ENCODE data around the gene KCNK4.
A peak's percentile ranks its signal among the peaks of the same experiment; 100 is the strongest.

The KCNK4 gene

DNA sequence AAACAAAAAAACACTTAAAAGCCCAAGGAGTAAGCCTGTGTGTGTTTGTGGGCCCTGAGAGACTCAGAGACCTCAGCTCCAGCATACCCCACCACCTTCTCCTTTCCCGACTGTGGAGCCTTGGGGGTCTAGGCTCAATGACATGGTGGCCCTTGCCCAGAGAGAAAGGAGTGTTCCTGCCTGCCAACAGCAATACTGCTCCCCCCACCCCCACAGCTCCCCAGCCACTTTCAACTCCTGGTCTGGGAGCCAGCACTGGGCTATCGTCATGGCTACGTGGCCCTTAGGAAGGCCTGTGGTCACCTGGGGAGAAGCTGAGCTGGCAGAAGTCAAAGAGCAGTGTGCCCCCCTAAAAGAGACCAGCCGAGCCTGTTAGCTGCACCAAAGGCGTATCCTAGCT is 47.0 kb upstream of the KCNK4 start:
- Histone ChIP-seq H3K4me3 (ENCODE audit: low read length, poor library complexity, severe bottlenecking) (no peak overlapping the region), H3K9ac (ENCODE audit: low read depth, low read length, poor library complexity, severe bottlenecking) (no peak overlapping the region), H3F3A (ENCODE audit: low read depth) (peaks cover 8% of the 10 kb centered on the region; the same call in 1 of the 2 replicates), H3K9me2 (replicated peaks; ENCODE audit: low read depth, low read length) (no peaks in the 10 kb centered on the region), H3K36me3 (ENCODE audit: insufficient read depth, low read length) (peaks cover 11% of the 10 kb centered on the region; the same call in 1 of the 2 replicates), H2AFZ (ENCODE audit: low read length) (no peak overlapping the region), H3K4me2 (ENCODE audit: low read depth, low read length, poor library complexity, severe bottlenecking) (peak overlapping the region; percentile 84), H3K4me1 (ENCODE audit: insufficient read depth, low read length, poor library complexity, severe bottlenecking) (peaks cover 38% of the 10 kb centered on the region), H3K79me2 (ENCODE audit: insufficient read depth, low read length) (peaks cover 48% of the 10 kb centered on the region), H3K9me3 (ENCODE audit: insufficient read depth, low read depth, low read length) (no peaks in the 10 kb centered on the region), H3K27me3 (ENCODE audit: insufficient read depth, low read length, poor library complexity, severe bottlenecking) (no peaks in the 10 kb centered on the region), H4K20me1 (ENCODE audit: insufficient read depth, low read length, poor library complexity, severe bottlenecking) (peaks cover 31% of the 10 kb centered on the region)
- TF ChIP-seq EZH2phosphoT487 (IDR thresholded peaks at IDR 0.05; ENCODE audit: borderline replicate concordance) (no peak), CTCF (conservative IDR thresholded peaks at IDR 0.05; ENCODE audit: low read length) (no peak)

GRCh38 chr11:64244966-64245365 is 46.1 kb upstream of the KCNK4 start:
- Histone ChIP-seq H3F3A (ENCODE audit: low read depth) (peaks cover 8% of the 10 kb centered on the region; the same call in 1 of the 2 replicates), H3K36me3 (ENCODE audit: insufficient read depth, low read length) (peaks cover 11% of the 10 kb centered on the region; the same call in 1 of the 2 replicates), H3K9me3 (ENCODE audit: insufficient read depth, low read depth, low read length) (no peaks in the 10 kb centered on the region), H4K20me1 (ENCODE audit: insufficient read depth, low read length, poor library complexity, severe bottlenecking) (peaks cover 31% of the 10 kb centered on the region), H3K4me1 (ENCODE audit: insufficient read depth, low read length, poor library complexity, severe bottlenecking) (peaks cover 43% of the 10 kb centered on the region), H3K4me3 (ENCODE audit: low read length, poor library complexity, severe bottlenecking) (peak overlapping the region; percentile 96), H3K9me2 (replicated peaks; ENCODE audit: low read depth, low read length) (no peaks in the 10 kb centered on the region), H3K4me2 (ENCODE audit: low read depth, low read length, poor library complexity, severe bottlenecking) (peak overlapping the region; percentile 84), H3K9ac (ENCODE audit: low read depth, low read length, poor library complexity, severe bottlenecking) (peak overlapping the region; percentile 88), H3K79me2 (ENCODE audit: insufficient read depth, low read length) (peaks cover 48% of the 10 kb centered on the region), H3K27me3 (ENCODE audit: insufficient read depth, low read length, poor library complexity, severe bottlenecking) (no peaks in the 10 kb centered on the region), H2AFZ (ENCODE audit: low read length) (no peak overlapping the region)
- TF ChIP-seq EZH2phosphoT487 (IDR thresholded peaks at IDR 0.05; ENCODE audit: borderline replicate concordance): no peak

DNA sequence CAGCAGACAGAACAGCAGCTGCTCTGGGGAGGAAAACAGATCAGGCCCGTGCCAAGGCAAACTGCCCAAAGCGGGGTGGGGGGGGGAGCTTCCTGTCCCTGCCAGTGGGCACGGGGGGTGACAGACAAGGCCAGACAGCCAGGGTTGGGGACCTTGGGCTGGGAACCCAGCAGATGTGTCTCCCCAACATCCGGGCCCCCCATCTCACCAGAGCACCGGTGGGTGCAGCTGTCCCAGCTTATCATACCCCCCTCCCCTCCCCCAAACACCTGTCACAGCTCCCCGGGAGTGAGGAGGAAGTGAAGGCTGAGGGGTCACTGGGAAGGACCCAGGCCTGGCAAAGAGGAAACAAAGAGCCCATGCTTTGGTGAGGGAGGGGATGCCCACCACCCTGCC is 45.7 kb upstream of the KCNK4 start:
- TF ChIP-seq EZH2phosphoT487 (IDR thresholded peaks at IDR 0.05; ENCODE audit: borderline replicate concordance) (no peak), CTCF (conservative IDR thresholded peaks at IDR 0.05; ENCODE audit: low read length) (no peak)
- H3K9ac ChIP-seq (ENCODE audit: low read depth, low read length, poor library complexity, severe bottlenecking): peak overlapping the region; percentile 88
- peaks cover 11% of the 10 kb centered on the region; the same call in 1 of the 2 replicates for H3K36me3 ChIP-seq (ENCODE audit: insufficient read depth, low read length)
- H3K4me2 ChIP-seq (ENCODE audit: low read depth, low read length, poor library complexity, severe bottlenecking): peak overlapping the region; percentile 84
- peaks cover 48% of the 10 kb centered on the region for H3K79me2 ChIP-seq (ENCODE audit: insufficient read depth, low read length)
- peaks cover 6% of the 10 kb centered on the region; the same call in 1 of the 2 replicates for H3F3A ChIP-seq (ENCODE audit: low read depth)
- H3K9me3 ChIP-seq (ENCODE audit: insufficient read depth, low read depth, low read length): no peaks in the 10 kb centered on the region
- H3K4me3 ChIP-seq (ENCODE audit: low read length, poor library complexity, severe bottlenecking): peak overlapping the region; percentile 96
- H3K4me1 ChIP-seq (ENCODE audit: insufficient read depth, low read length, poor library complexity, severe bottlenecking): peaks cover 42% of the 10 kb centered on the region
- H2AFZ ChIP-seq (ENCODE audit: low read length): no peak overlapping the region
- no peaks in the 10 kb centered on the region for H3K9me2 ChIP-seq (replicated peaks; ENCODE audit: low read depth, low read length)
- H3K27me3 ChIP-seq (ENCODE audit: insufficient read depth, low read length, poor library complexity, severe bottlenecking): no peaks in the 10 kb centered on the region
- H4K20me1 ChIP-seq (ENCODE audit: insufficient read depth, low read length, poor library complexity, severe bottlenecking): peaks cover 31% of the 10 kb centered on the region

All from Loucy (cell line).